SK-N-MC (cell line): ENCODE results near the gene RELL2.

Experiments
- EZH2 ChIP-seq: fragments of 200-600 bp; sonication (generic); IDR thresholded peaks from one replicate; pipeline ENCODE4 v1.6.1; 2017; ENCODE audit warnings: antibody characterized with exemption
- POLR2AphosphoS5 ChIP-seq: IDR thresholded peaks from 2 replicates; pipeline ENCODE4 v1.6.1; 2012; ENCODE audit warnings: mild to moderate bottlenecking, low read depth, low read length, borderline replicate concordance

DNA sequence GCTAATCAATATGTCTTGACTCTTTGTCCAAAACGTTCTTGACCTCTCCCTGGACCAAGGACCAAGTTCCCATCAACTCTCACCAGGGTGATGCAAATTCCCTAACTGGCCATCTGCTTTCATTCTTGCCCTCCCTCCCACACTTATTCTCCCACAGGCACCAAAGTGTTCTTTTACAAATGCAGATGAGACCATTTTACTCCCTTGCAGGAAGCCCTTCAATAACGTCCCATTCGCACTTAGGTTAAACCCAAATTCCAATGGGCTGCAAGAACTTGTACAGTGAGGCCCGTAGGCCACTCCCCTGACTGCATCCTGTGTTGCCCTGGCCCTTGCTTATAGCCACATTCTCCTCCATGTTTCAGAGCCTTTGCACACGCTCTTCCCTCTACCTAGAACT, 38.0 kb downstream of the RELL2 start:
- TF ChIP-seq EZH2 (no peak), POLR2AphosphoS5 (no peak)
